GM06990 (cell line): ENCODE results near the gene VOPP1.

Source experiments
- DNase-seq: peaks from one replicate; pipeline ENCODE4 v3.0.0-alpha.2; 2011; ENCODE audit not compliant: insufficient read length; ENCODE audit errors: extremely low read depth
- H3K27me3 ChIP-seq: replicated peaks from 2 replicates; pipeline ENCODE4 v1.6.0; 2011; ENCODE audit warnings: low read length; ENCODE audit not compliant: control insufficient read depth, insufficient read depth
- H3K36me3 ChIP-seq: 2 replicates; pipeline ENCODE4 v1.5.1; 2011; ENCODE audit warnings: low read length; ENCODE audit not compliant: control insufficient read depth, insufficient read depth
- H3K4me3 ChIP-seq: replicated peaks from 2 replicates; pipeline ENCODE4 v1.5.1; 2011; ENCODE audit warnings: low read depth, mild to moderate bottlenecking, control low read depth, low read length
- TF ChIP-seq, protein P1 (sequence below): IDR thresholded peaks from 2 replicates; pipeline ENCODE4 v1.5.1; 2011; ENCODE audit warnings: low read length, control low read depth, mild to moderate bottlenecking, inconsistent platforms; ENCODE audit not compliant: insufficient read depth, poor library complexity, severe bottlenecking

Gene VOPP1

DNA sequence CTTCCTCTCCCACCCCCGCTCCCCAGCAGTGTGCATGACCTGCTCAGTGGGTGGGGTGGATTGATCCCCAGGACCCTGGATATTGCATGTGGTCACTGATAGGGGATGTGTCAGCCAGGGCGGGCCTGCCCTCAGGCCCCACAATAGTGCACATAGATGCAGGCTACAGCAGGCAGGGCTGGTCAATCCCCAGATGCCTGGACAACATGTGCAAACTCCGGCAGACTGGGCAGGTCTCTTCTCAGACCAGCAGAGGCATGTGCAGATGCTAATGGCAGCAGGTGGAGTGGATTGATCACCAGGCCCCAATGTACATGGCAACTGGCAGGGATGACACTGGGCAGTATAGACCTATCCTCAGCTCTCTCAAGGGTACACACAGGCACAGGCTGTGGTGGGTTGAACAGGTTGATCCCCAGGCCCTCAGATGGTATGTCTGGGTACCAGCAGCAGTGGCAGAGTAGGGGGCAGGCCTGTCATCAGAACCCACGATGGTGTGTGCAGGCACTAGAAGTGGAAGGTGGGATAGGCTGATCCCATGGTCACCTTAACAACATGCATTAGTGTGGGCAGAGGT is 108.5 kb downstream of the VOPP1 start:
- TF ChIP-seq, protein P1, sequence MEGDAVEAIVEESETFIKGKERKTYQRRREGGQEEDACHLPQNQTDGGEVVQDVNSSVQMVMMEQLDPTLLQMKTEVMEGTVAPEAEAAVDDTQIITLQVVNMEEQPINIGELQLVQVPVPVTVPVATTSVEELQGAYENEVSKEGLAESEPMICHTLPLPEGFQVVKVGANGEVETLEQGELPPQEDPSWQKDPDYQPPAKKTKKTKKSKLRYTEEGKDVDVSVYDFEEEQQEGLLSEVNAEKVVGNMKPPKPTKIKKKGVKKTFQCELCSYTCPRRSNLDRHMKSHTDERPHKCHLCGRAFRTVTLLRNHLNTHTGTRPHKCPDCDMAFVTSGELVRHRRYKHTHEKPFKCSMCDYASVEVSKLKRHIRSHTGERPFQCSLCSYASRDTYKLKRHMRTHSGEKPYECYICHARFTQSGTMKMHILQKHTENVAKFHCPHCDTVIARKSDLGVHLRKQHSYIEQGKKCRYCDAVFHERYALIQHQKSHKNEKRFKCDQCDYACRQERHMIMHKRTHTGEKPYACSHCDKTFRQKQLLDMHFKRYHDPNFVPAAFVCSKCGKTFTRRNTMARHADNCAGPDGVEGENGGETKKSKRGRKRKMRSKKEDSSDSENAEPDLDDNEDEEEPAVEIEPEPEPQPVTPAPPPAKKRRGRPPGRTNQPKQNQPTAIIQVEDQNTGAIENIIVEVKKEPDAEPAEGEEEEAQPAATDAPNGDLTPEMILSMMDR, result no peak
- Histone ChIP-seq H3K27me3 (no peaks in the 10 kb centered on the region), H3K4me3 (no peak overlapping the region), H3K36me3 (peaks cover 23% of the 10 kb centered on the region)
- no peak for DNase-seq

DNA sequence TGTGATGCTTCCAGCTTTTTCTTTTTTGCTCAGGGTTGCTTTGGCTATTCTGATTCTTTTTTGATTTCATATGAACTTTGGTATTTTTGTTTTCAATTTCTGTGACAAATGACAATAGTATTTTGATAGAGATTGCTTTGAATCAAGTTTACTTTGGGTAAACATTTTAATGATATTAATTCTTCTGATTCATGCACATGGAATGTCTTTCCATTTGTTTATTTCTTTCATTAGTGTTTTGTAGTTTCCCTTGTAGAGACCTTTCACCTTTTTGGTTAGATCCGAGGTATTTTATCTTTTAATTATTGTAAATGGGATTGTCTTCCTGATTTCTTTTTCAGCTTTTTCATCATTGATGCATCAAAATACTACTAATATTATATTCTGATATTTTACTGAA is 114.0 kb downstream of the VOPP1 start:
- Histone ChIP-seq H3K36me3 (no peaks in the 10 kb centered on the region; the same call in 1 of the 2 replicates), H3K4me3 (no peak overlapping the region), H3K27me3 (no peaks in the 10 kb centered on the region)
- TF ChIP-seq, protein P1, result no peak
- DNase-seq, result no peak

DNA sequence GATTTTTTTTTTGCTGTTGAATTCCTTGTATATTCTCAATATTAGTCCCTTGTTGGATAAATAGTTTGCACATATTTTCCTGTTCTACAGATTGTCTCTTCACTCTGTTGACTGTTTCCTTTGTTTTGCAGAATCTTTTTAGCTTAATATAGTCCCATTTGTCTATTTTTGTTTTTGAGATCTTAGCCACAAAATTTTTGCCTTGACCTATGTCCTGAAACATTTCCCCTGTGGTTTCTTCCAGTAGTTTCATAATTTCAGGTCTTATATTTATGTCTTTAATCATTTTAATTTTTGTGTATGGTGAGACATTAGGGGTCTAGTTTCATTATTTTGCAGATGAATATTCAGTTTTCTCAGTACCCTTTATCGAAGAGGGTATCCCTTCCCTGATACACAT is 114.5 kb downstream of the VOPP1 start:
- H3K36me3 ChIP-seq, result no peaks in the 10 kb centered on the region; the same call in none of the 2 replicates
- no peak overlapping the region for H3K4me3 ChIP-seq
- no peak for DNase-seq
- TF ChIP-seq, protein P1, result no peak
- no peaks in the 10 kb centered on the region for H3K27me3 ChIP-seq

DNA sequence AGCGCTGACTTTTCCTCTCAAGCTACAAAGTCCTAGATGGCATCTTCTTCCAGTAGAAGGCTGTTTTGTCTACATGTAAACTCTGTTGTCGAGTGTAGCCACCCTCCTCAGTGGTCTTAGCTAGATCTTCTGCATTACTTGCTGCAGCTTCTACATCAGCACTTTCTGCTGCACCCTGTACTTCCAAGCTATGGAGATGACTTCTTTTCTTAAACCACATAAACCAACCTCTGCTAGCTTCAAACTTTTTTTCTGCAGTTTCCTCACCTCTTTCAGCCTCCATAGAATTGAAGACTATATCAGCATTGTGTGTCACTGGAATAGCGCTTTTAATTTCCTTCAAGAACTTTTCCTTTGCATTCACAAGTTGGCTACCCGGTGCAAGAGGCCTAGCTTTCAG is 119.3 kb downstream of the VOPP1 start:
- TF ChIP-seq, protein P1, result no peak
- DNase-seq, result no peak
- no peaks in the 10 kb centered on the region for H3K27me3 ChIP-seq
- no peak overlapping the region for H3K4me3 ChIP-seq
- H3K36me3 ChIP-seq, result peaks cover 6% of the 10 kb centered on the region

DNA sequence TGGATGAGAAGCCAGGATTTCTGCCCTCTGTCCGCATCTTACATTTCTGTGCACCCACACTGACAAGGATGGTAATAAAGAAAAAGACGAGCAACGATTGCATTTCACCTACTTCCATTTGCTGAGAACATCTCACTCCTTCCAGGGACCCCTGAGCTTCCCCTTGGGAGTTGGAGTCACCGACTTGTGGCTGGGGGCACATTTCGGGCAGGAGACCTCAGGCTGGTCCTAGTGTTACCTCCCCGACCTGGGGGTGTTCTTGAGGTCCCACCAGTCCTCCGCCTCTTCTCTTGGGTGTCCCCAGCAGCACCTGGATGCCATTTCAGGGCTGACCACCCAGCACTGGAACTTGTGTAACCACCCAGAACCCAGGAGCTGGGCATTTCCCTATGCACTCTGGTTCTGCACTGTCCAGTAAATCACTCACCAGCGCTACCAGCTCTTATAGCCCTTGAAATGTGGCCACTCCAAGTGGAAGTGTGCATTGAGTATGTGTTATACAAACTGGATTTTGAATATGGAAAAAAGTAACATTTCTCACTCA is 122.2 kb downstream of the VOPP1 start:
- Histone ChIP-seq H3K36me3 (peaks cover 6% of the 10 kb centered on the region), H3K27me3 (no peaks in the 10 kb centered on the region), H3K4me3 (no peak overlapping the region)
- TF ChIP-seq, protein P1, result no peak
- no peak for DNase-seq
